ENCODE data around the gene LDLRAD3. TPM values are rescaled to one million over a fixed set of nuclear protein-coding genes. Genes with fewer than 3 reads are reported as not detected.

LDLRAD3 gene
- total RNA-seq, 1 experiment from 2014 or later = 12.1 TPM

- Mint-ChIP-seq H3K9me3 (peaks cover 21 to 23% of the 10 kb centered on the region in 2 experiments), H3K4me1 (peaks cover 29 to 34% of the 10 kb centered on the region in 2 experiments), H3K27ac (no peak overlapping the region), H3K4me3 (no peak overlapping the region; a peak in 1 of 5 replicates), H3K36me3 (ENCODE audit: insufficient read depth in 1 of 3, low read depth in 3 of 3) (peaks cover 35 to 40% (median 36%) of the 10 kb centered on the region in 3 experiments), H3K27me3 (ENCODE audit: low read depth) (no peaks in the 10 kb centered on the region)
- TF ChIP-seq CTCF (conservative IDR thresholded peaks at IDR 0.05) = no peak
- Histone ChIP-seq H3K9me3 (ENCODE audit: control insufficient read depth, low read depth, low read length) (peaks cover 10% of the 10 kb centered on the region), H3K23me2 (ENCODE audit: insufficient read length, low read depth, low read length, poor library complexity, severe bottlenecking) (no peaks in the 10 kb centered on the region), H2BK15ac (ENCODE audit: low read depth, low read length) (no peak overlapping the region), H3K23ac (ENCODE audit: insufficient read length, low read depth, low read length) (no peak overlapping the region), H2BK20ac (ENCODE audit: low read depth, low read length, poor library complexity, severe bottlenecking) (no peak overlapping the region), H3K79me2 (ENCODE audit: insufficient read depth, low read length) (no peaks in the 10 kb centered on the region), H4K8ac (replicated peaks; ENCODE audit: insufficient read length, low read depth, low read length) (no peak overlapping the region), H4K5ac (ENCODE audit: insufficient read length, low read depth, low read length) (no peak overlapping the region), H3K14ac (ENCODE audit: insufficient read depth, low read length) (no peak overlapping the region), H2AK5ac (ENCODE audit: insufficient read length, low read length) (no peak overlapping the region), H2BK12ac (ENCODE audit: insufficient read length, low read depth, low read length) (no peak overlapping the region), H3K18ac (ENCODE audit: insufficient read length, low read depth, low read length) (no peak overlapping the region), H3K4me2 (ENCODE audit: insufficient read depth, insufficient read length, low read length) (no peak overlapping the region), H4K20me1 (ENCODE audit: control insufficient read depth, insufficient read depth, insufficient read length) (no peaks in the 10 kb centered on the region), H2BK120ac (ENCODE audit: low read depth, low read length, poor library complexity, severe bottlenecking) (no peak overlapping the region), H3K9ac (ENCODE audit: extremely low read depth, insufficient read length, low read length) (no peak overlapping the region), H3K27ac (ENCODE audit: insufficient read length, low read depth, low read length) (no peak overlapping the region), H3K79me1 (ENCODE audit: insufficient read depth, low read depth, low read length, poor library complexity, severe bottlenecking) (no peaks in the 10 kb centered on the region), H3T11ph (ENCODE audit: low read length) (no peak overlapping the region), H2BK5ac (ENCODE audit: insufficient read length, low read length) (no peak overlapping the region), H4K91ac (ENCODE audit: insufficient read length, low read depth, low read length) (no peak overlapping the region), H3K4ac (ENCODE audit: low read depth, low read length) (no peak overlapping the region), H3K4me1 (ENCODE audit: insufficient read depth, low read length) (peaks cover 10% of the 10 kb centered on the region; the same call in 1 of the 2 replicates), H2AFZ (ENCODE audit: low read length) (no peak overlapping the region), H3K27me3 (ENCODE audit: insufficient read depth, low read length) (no peaks in the 10 kb centered on the region), H3K56ac (ENCODE audit: insufficient read length, low read depth, low read length) (no peak overlapping the region)
- no peak for DNase-seq
- no CpG with 5 or more reads among the region's 7 CpGs for WGBS (ENCODE audit: extremely low coverage, insufficient read length, low lambda C conversion rate)
Observed at GRCh38 chr11:36114095-36114494, 170.2 kb downstream of the LDLRAD3 start.
